GM12878 (cell line): ENCODE results near the gene GOLGA8K. TPM values are rescaled to one million over a fixed set of nuclear protein-coding genes. Genes with fewer than 3 reads are reported as not detected.

Experiments used
- polyA plus RNA-seq, 11 experiments: library from polyadenylated mRNA; depleted of rRNA in 4 of 11; unstranded in 6 of 11; stranded (reverse) in 5 of 11; fragments of >200 nt; fragmentation: Nextera tagmentation in 4 of 11; fragmentation: Illumina TruSeq in 1 of 11; extraction: Ambion mirVana in 4 of 11; extraction: Trizol in 1 of 11; gene quantifications; 1 replicate in 1 of 11; 2 replicates in 10 of 11; pipeline versions ENCODE4 v1.2.1 to v1.2.3, GENCODE V29; 2011 to 2016; ENCODE audit warnings: inconsistent platforms in 2 of 11, missing spikeins in 2 of 11, low read depth in 1 of 11
- small RNA-seq: library from RNA; depleted of rRNA; stranded (forward); fragments of <200 nt; gene quantifications from one replicate; pipeline ENCODE3, GENCODE V24; 2014
- total RNA-seq, 4 experiments: library from RNA; depleted of rRNA in 3 of 4; stranded (reverse); fragments of >200 nt in 3 of 4; fragmentation: Illumina TruSeq in 1 of 4; extraction: Trizol in 1 of 4; gene quantifications; 2 replicates each; pipeline versions ENCODE4 v1.2.1 to v1.2.3, GENCODE V29; 2013 to 2021

GOLGA8K gene
- total and polyA plus RNA-seq, 10 of the 15 experiments (the other 5 are each of a cell fraction or from before 2014, with no cell fraction given), result 0.14 TPM; not detected in 9

Small RNA genes within 50 kb of the gene (small RNA-seq; reads per million reads assigned to genes)
- gene RF00096 (not detected), gene RN7SL185P (not detected), gene RN7SL539P (not detected)

Other genes with a start within 250 kb of the GOLGA8K start
- gene GOLGA8O, start 52.3 kb upstream of the GOLGA8K start, total RNA-seq (2014; rRNA removed), result not detected in 2 replicates
- 0.04 TPM in 1 of 2 replicates, not detected in the other for gene GOLGA8O, start 52.3 kb upstream of the GOLGA8K start, total RNA-seq (2014; rRNA removed; fragmentation: Illumina TruSeq; extraction: Trizol)
- gene GOLGA8O, start 52.3 kb upstream of the GOLGA8K start, total RNA-seq (2021), result not detected in 2 replicates
- 0.05 TPM in 1 of 2 replicates, not detected in the other for gene GOLGA8O, start 52.3 kb upstream of the GOLGA8K start, polyA plus RNA-seq (2011; rRNA removed)
- gene GOLGA8O, start 52.3 kb upstream of the GOLGA8K start, polyA plus RNA-seq (2014; fragmentation: Illumina TruSeq; extraction: Trizol), result 0.07 TPM in 1 of 2 replicates, not detected in the other
- not detected for gene GOLGA8O, start 52.3 kb upstream of the GOLGA8K start, polyA plus RNA-seq (2014; fragmentation: Nextera tagmentation; extraction: Ambion mirVana)
- not detected in 2 replicates for gene GOLGA8O, start 52.3 kb upstream of the GOLGA8K start, polyA plus RNA-seq (2014; rRNA removed)
- gene GOLGA8O, start 52.3 kb upstream of the GOLGA8K start, polyA plus RNA-seq (2016; fragmentation: Nextera tagmentation; extraction: Ambion mirVana), result not detected
- gene GOLGA8N, start 190.2 kb upstream of the GOLGA8K start, total RNA-seq (2014; rRNA removed), result 0.17 and 0.71 TPM in 2 replicates
- gene GOLGA8N, start 190.2 kb upstream of the GOLGA8K start, total RNA-seq (2014; rRNA removed; fragmentation: Illumina TruSeq; extraction: Trizol), result 0.13 and 0.23 TPM in 2 replicates
- gene GOLGA8N, start 190.2 kb upstream of the GOLGA8K start, total RNA-seq (2021), result 0.27 and 0.33 TPM in 2 replicates
- gene GOLGA8N, start 190.2 kb upstream of the GOLGA8K start, polyA plus RNA-seq (2011; rRNA removed), result 0.23 and 0.36 TPM in 2 replicates
- gene GOLGA8N, start 190.2 kb upstream of the GOLGA8K start, polyA plus RNA-seq (2014; fragmentation: Illumina TruSeq; extraction: Trizol), result 0.13 and 0.44 TPM in 2 replicates
- gene GOLGA8N, start 190.2 kb upstream of the GOLGA8K start, polyA plus RNA-seq (2014; fragmentation: Nextera tagmentation; extraction: Ambion mirVana), result under 1 TPM; 0.02 to 0.05 TPM
- 0.13 and 0.22 TPM in 2 replicates for gene GOLGA8N, start 190.2 kb upstream of the GOLGA8K start, polyA plus RNA-seq (2014; rRNA removed)
- under 1 TPM; 0.23 to 0.30 TPM for gene GOLGA8N, start 190.2 kb upstream of the GOLGA8K start, polyA plus RNA-seq (2016; fragmentation: Nextera tagmentation; extraction: Ambion mirVana)
- gene ARHGAP11A, start 212.2 kb upstream of the GOLGA8K start, total RNA-seq (2014; rRNA removed), result 30.6 and 35.9 TPM in 2 replicates
- gene ARHGAP11A, start 212.2 kb upstream of the GOLGA8K start, total RNA-seq (2014; rRNA removed; fragmentation: Illumina TruSeq; extraction: Trizol), result 42.8 and 44.9 TPM in 2 replicates
- 52.1 and 53.6 TPM in 2 replicates for gene ARHGAP11A, start 212.2 kb upstream of the GOLGA8K start, total RNA-seq (2021)
- gene ARHGAP11A, start 212.2 kb upstream of the GOLGA8K start, polyA plus RNA-seq (2011; rRNA removed), result 23.6 and 38.0 TPM in 2 replicates
- 50.2 and 60.4 TPM in 2 replicates for gene ARHGAP11A, start 212.2 kb upstream of the GOLGA8K start, polyA plus RNA-seq (2014; fragmentation: Illumina TruSeq; extraction: Trizol)
- 10 to 100 TPM; 12.4 to 16.3 TPM for gene ARHGAP11A, start 212.2 kb upstream of the GOLGA8K start, polyA plus RNA-seq (2014; fragmentation: Nextera tagmentation; extraction: Ambion mirVana)
- 25.1 and 25.4 TPM in 2 replicates for gene ARHGAP11A, start 212.2 kb upstream of the GOLGA8K start, polyA plus RNA-seq (2014; rRNA removed)
- gene ARHGAP11A, start 212.2 kb upstream of the GOLGA8K start, polyA plus RNA-seq (2016; fragmentation: Nextera tagmentation; extraction: Ambion mirVana), result 10 to 100 TPM; 42.4 to 45.0 TPM
- 0.62 and 0.65 TPM in 2 replicates for gene SCG5, start 238.4 kb upstream of the GOLGA8K start, total RNA-seq (2014; rRNA removed)
- gene SCG5, start 238.4 kb upstream of the GOLGA8K start, total RNA-seq (2014; rRNA removed; fragmentation: Illumina TruSeq; extraction: Trizol), result 0.49 and 0.97 TPM in 2 replicates
- 0.53 and 0.62 TPM in 2 replicates for gene SCG5, start 238.4 kb upstream of the GOLGA8K start, total RNA-seq (2021)
- gene SCG5, start 238.4 kb upstream of the GOLGA8K start, polyA plus RNA-seq (2011; rRNA removed), result 0.26 and 0.46 TPM in 2 replicates
- 0.13 and 0.41 TPM in 2 replicates for gene SCG5, start 238.4 kb upstream of the GOLGA8K start, polyA plus RNA-seq (2014; fragmentation: Illumina TruSeq; extraction: Trizol)
- gene SCG5, start 238.4 kb upstream of the GOLGA8K start, polyA plus RNA-seq (2014; fragmentation: Nextera tagmentation; extraction: Ambion mirVana), result under 1 TPM; 0.34 to 0.35 TPM
- 0.37 and 0.47 TPM in 2 replicates for gene SCG5, start 238.4 kb upstream of the GOLGA8K start, polyA plus RNA-seq (2014; rRNA removed)
- under 1 TPM; 0.50 to 0.62 TPM for gene SCG5, start 238.4 kb upstream of the GOLGA8K start, polyA plus RNA-seq (2016; fragmentation: Nextera tagmentation; extraction: Ambion mirVana)